Tibial artery (tissue), 4 donors: Measurements from ENCODE around the gene NCOR2.

Source experiments
- DNase-seq, 2 donors: peaks; one replicate each; pipeline ENCODE4 v3.0.0-alpha.2; 2019
- H3K27ac ChIP-seq, 2 donors: fragments of 200-600 bp; sonication (generic) in 1 of 2; 1 replicate in 1 of 2; 2 replicates in 1 of 2; pipeline ENCODE4 v1.5.1; 2018 to 2019; ENCODE audit warnings: mild to moderate bottlenecking in 1 of 2
- H3K27me3 ChIP-seq, 2 donors: fragments of 200-600 bp; sonication (generic) in 1 of 2; one replicate each; pipeline versions ENCODE4 v1.5.1 to v1.6.0; 2016 to 2019
- H3K36me3 ChIP-seq, 3 donors: fragments of 200-600 bp; sonication (generic) in 2 of 3; one replicate each; pipeline ENCODE4 v1.5.1; 2016 to 2019; ENCODE audit warnings: mild to moderate bottlenecking in 2 of 3
- H3K4me1 ChIP-seq, 4 donors: fragments of 200-600 bp; sonication (generic) in 2 of 4; 1 replicate in 3 of 4; 2 replicates in 1 of 4; pipeline ENCODE4 v1.5.1; 2016 to 2019
- H3K4me3 ChIP-seq, 2 donors: fragments of 200-600 bp; sonication (generic) in 1 of 2; 1 replicate in 1 of 2; 2 replicates in 1 of 2; pipeline ENCODE4 v1.5.1; 2018 to 2019; ENCODE audit warnings: mild to moderate bottlenecking in 2 of 2
- H3K9me3 ChIP-seq, 3 donors: fragments of 200-600 bp; sonication (generic) in 1 of 3; one replicate each; pipeline ENCODE4 v1.5.1; 2016 to 2019
- CTCF ChIP-seq, 2 experiments: fragments of 200-600 bp in 1 of 2; fragments of 450-650 bp in 1 of 2; IDR thresholded peaks; one replicate each; pipeline ENCODE4 v1.5.1; 2017 to 2019; ENCODE audit warnings: antibody characterized with exemption in 2 of 2, mild to moderate bottlenecking in 1 of 2, moderate library complexity in 1 of 2
- intact Hi-C: fragments of 100-400 bp; cut with DNase I; formaldehyde crosslinking; loops from one replicate; pipeline ENCODE4 v1.15.0; 2023; ENCODE audit warnings: low total_unique reads

NCOR2 gene

GRCh38 chr12:124532331-124532750 lies 35.1 kb downstream of the NCOR2 start:
- Histone ChIP-seq H3K27ac (no peak overlapping the region), H3K4me1 (peaks cover 0 to 31% (median 10%) of the 10 kb centered on the region in 4 donors), H3K27me3 (no peaks in the 10 kb centered on the region), H3K36me3 (peaks cover 0 to 12% (median 8%) of the 10 kb centered on the region in 3 donors), H3K4me3 (no peak overlapping the region), H3K9me3 (no peaks in the 10 kb centered on the region)
- DNase-seq, result no peak
- TF ChIP-seq CTCF (IDR thresholded peaks at IDR 0.05), result no peak
- intact Hi-C loops, result no loop called here

GRCh38 chr12:124531906-124532305 lies 35.5 kb downstream of the NCOR2 start:
- no peaks in the 10 kb centered on the region for H3K9me3 ChIP-seq
- peaks cover 0 to 12% (median 8%) of the 10 kb centered on the region in 3 donors for H3K36me3 ChIP-seq
- no peak overlapping the region for H3K4me3 ChIP-seq
- no peak overlapping the region for H3K27ac ChIP-seq
- intact Hi-C loops, result no loop called here
- H3K27me3 ChIP-seq, result no peaks in the 10 kb centered on the region
- no peak for TF ChIP-seq CTCF (IDR thresholded peaks at IDR 0.05)
- DNase-seq, result no peak
- peaks cover 0 to 26% (median 5%) of the 10 kb centered on the region in 4 donors for H3K4me1 ChIP-seq

GRCh38 chr12:124531281-124531745 lies 36.1 kb downstream of the NCOR2 start:
- peaks cover 0 to 12% (median 8%) of the 10 kb centered on the region in 3 donors for H3K36me3 ChIP-seq
- H3K27me3 ChIP-seq, result no peaks in the 10 kb centered on the region
- H3K4me1 ChIP-seq, result peaks cover 0 to 22% (median 0%) of the 10 kb centered on the region in 4 donors
- DNase-seq, result no peak
- H3K4me3 ChIP-seq, result no peak overlapping the region
- H3K9me3 ChIP-seq, result no peaks in the 10 kb centered on the region
- intact Hi-C loops, result no loop called here
- no peak for TF ChIP-seq CTCF (IDR thresholded peaks at IDR 0.05)
- H3K27ac ChIP-seq, result no peak overlapping the region

- Histone ChIP-seq H3K4me1 (peaks cover 0 to 22% (median 1%) of the 10 kb centered on the region in 4 donors), H3K36me3 (peaks cover 0 to 12% (median 8%) of the 10 kb centered on the region in 3 donors), H3K27me3 (no peaks in the 10 kb centered on the region), H3K27ac (no peak overlapping the region), H3K4me3 (no peak overlapping the region), H3K9me3 (no peaks in the 10 kb centered on the region)
- no peak for TF ChIP-seq CTCF (IDR thresholded peaks at IDR 0.05)
- no peak for DNase-seq
- intact Hi-C loops, result no loop called here
Observed at GRCh38 chr12:124530637-124531263, 36.7 kb downstream of the NCOR2 start.

GRCh38 chr12:124529565-124530276 lies 37.7 kb downstream of the NCOR2 start:
- Histone ChIP-seq H3K4me1 (peaks cover 0 to 32% (median 10%) of the 10 kb centered on the region in 4 donors), H3K27me3 (no peaks in the 10 kb centered on the region), H3K27ac (no peak overlapping the region), H3K36me3 (peaks cover 0 to 11% (median 8%) of the 10 kb centered on the region in 3 donors), H3K9me3 (no peaks in the 10 kb centered on the region), H3K4me3 (no peak overlapping the region)
- intact Hi-C loops, result no loop called here
- DNase-seq, result no peak
- no peak for TF ChIP-seq CTCF (IDR thresholded peaks at IDR 0.05)
